Nephron progenitor cell (in vitro differentiated cells): ENCODE measurements around the gene ARHGEF37.

Experiments used
- DNase-seq: peaks from one replicate; pipeline ENCODE4 v3.0.0; 2021
- H3K27ac Mint-ChIP-seq: 2 replicates; pipeline ENCODE4 v1.8.0; 2021; ENCODE audit warnings: mild to moderate bottlenecking, moderate library complexity, mixed read lengths
- H3K27me3 Mint-ChIP-seq: 2 replicates; pipeline ENCODE4 v1.8.0; 2021; ENCODE audit warnings: mild to moderate bottlenecking, low read depth, mixed read lengths; ENCODE audit not compliant: poor library complexity
- H3K36me3 Mint-ChIP-seq: 2 replicates; pipeline ENCODE4 v1.8.0; 2021; ENCODE audit warnings: low read depth, mixed read lengths
- H3K4me1 Mint-ChIP-seq: 2 replicates; pipeline ENCODE4 v1.8.0; 2021; ENCODE audit warnings: mixed read lengths
- H3K4me3 Mint-ChIP-seq: 2 replicates; pipeline ENCODE4 v1.8.0; 2021; ENCODE audit warnings: mild to moderate bottlenecking, moderate library complexity, mixed read lengths
- H3K9me3 Mint-ChIP-seq: 2 replicates; pipeline ENCODE4 v1.8.0; 2021; ENCODE audit warnings: mild to moderate bottlenecking, moderate library complexity, mixed read lengths
- CTCF ChIP-seq: fragments of 200-600 bp; sonication (generic); IDR thresholded peaks from 2 replicates; pipeline ENCODE4 v1.5.0; 2021; ENCODE audit warnings: antibody characterized with exemption

The ARHGEF37 gene

GRCh38 chr5:149628221-149628620, 46.9 kb downstream of the ARHGEF37 start:
- H3K9me3 Mint-ChIP-seq, result no peaks in the 10 kb centered on the region
- no peak for DNase-seq
- H3K36me3 Mint-ChIP-seq, result no peaks in the 10 kb centered on the region
- H3K4me3 Mint-ChIP-seq, result no peak overlapping the region
- peaks cover 10% of the 10 kb centered on the region for H3K27me3 Mint-ChIP-seq
- no peak for TF ChIP-seq CTCF
- H3K27ac Mint-ChIP-seq, result peak overlapping the region; percentile 55
- peaks cover 23% of the 10 kb centered on the region for H3K4me1 Mint-ChIP-seq

- Mint-ChIP-seq H3K27ac (no peak overlapping the region), H3K4me1 (peaks cover 25% of the 10 kb centered on the region), H3K27me3 (peaks cover 5% of the 10 kb centered on the region), H3K9me3 (no peaks in the 10 kb centered on the region), H3K36me3 (no peaks in the 10 kb centered on the region), H3K4me3 (no peak overlapping the region)
- no peak for DNase-seq
- TF ChIP-seq CTCF, result no peak
Observed at GRCh38 chr5:149628846-149629388, 47.6 kb downstream of the ARHGEF37 start.

GRCh38 chr5:149629421-149629820, 48.1 kb downstream of the ARHGEF37 start:
- no peaks in the 10 kb centered on the region for H3K36me3 Mint-ChIP-seq
- H3K4me1 Mint-ChIP-seq, result peaks cover 25% of the 10 kb centered on the region
- DNase-seq, result no peak
- H3K27ac Mint-ChIP-seq, result no peak overlapping the region
- H3K27me3 Mint-ChIP-seq, result peaks cover 5% of the 10 kb centered on the region
- H3K9me3 Mint-ChIP-seq, result no peaks in the 10 kb centered on the region
- no peak overlapping the region for H3K4me3 Mint-ChIP-seq
- no peak for TF ChIP-seq CTCF

GRCh38 chr5:149630337-149630736, 49.0 kb downstream of the ARHGEF37 start:
- H3K36me3 Mint-ChIP-seq, result no peaks in the 10 kb centered on the region
- peaks cover 5% of the 10 kb centered on the region for H3K27me3 Mint-ChIP-seq
- TF ChIP-seq CTCF, result no peak
- no peaks in the 10 kb centered on the region for H3K9me3 Mint-ChIP-seq
- peaks cover 25% of the 10 kb centered on the region for H3K4me1 Mint-ChIP-seq
- no peak overlapping the region for H3K27ac Mint-ChIP-seq
- H3K4me3 Mint-ChIP-seq, result no peak overlapping the region
- DNase-seq, result no peak

GRCh38 chr5:149631506-149631905, 50.2 kb downstream of the ARHGEF37 start:
- Mint-ChIP-seq H3K27ac (no peak overlapping the region), H3K4me1 (peaks cover 25% of the 10 kb centered on the region), H3K27me3 (peaks cover 5% of the 10 kb centered on the region), H3K4me3 (no peak overlapping the region), H3K9me3 (no peaks in the 10 kb centered on the region), H3K36me3 (no peaks in the 10 kb centered on the region)
- DNase-seq, result no peak
- no peak for TF ChIP-seq CTCF
